Prostate gland (tissue), 2 donors: ENCODE data around the gene ING2. TPM values are rescaled to one million over a fixed set of nuclear protein-coding genes. Genes with fewer than 3 reads are reported as not detected.

Experiments used
- DNase-seq: peaks from one replicate; pipeline ENCODE4 v3.0.0-alpha.2; 2019; ENCODE audit warnings: low spot score
- H3K27ac ChIP-seq, 2 donors: fragments of 200-600 bp; sonication (generic); 2 replicates each; pipeline ENCODE4 v1.5.1; 2017 to 2019
- H3K27me3 ChIP-seq: fragments of 200-600 bp; sonication (generic); replicated peaks from 2 replicates; pipeline ENCODE4 v1.5.1; 2019; ENCODE audit not compliant: insufficient read depth
- H3K36me3 ChIP-seq, 2 donors: fragments of 200-600 bp; sonication (generic); 1 replicate in 1 of 2; 2 replicates in 1 of 2; pipeline versions ENCODE4 v1.5.1 to v1.8.1; 2017 to 2019
- H3K4me1 ChIP-seq: fragments of 200-600 bp; sonication (generic); replicated peaks from 2 replicates; pipeline ENCODE4 v1.5.1; 2019
- H3K4me3 ChIP-seq, 2 donors: fragments of 200-600 bp; sonication (generic); 2 replicates each; pipeline ENCODE4 v1.5.1; 2017 to 2019
- H3K9me3 ChIP-seq: fragments of 200-600 bp; sonication (generic); 2 replicates; pipeline ENCODE4 v1.5.1; 2017
- CTCF ChIP-seq, 4 experiments: fragments of 200-600 bp in 2 of 4; fragments of 450-650 bp in 2 of 4; sonication (generic) in 2 of 4; IDR thresholded peaks; 1 replicate in 3 of 4; 2 replicates in 1 of 4; pipeline ENCODE4 v1.5.1; 2016 to 2019; ENCODE audit warnings: antibody characterized with exemption in 4 of 4, mild to moderate bottlenecking in 2 of 4, moderate library complexity in 2 of 4
- POLR2A ChIP-seq: fragments of 450-650 bp; IDR thresholded peaks from one replicate; pipeline ENCODE4 v1.6.1; 2016; ENCODE audit warnings: antibody characterized with exemption, mild to moderate bottlenecking
- POLR2AphosphoS5 ChIP-seq: sonication (generic); formaldehyde crosslinking; IDR thresholded peaks from one replicate; pipeline ENCODE4 v1.6.1; 2017; ENCODE audit warnings: antibody characterized with exemption
- WGBS: methylation state at CpG from one replicate; pipeline ENCODE4 v1.1.5; 2018; 5-methylcytosine and 5-hydroxymethylcytosine counted together
- intact Hi-C: fragments of 100-400 bp; cut with DNase I; formaldehyde crosslinking; loops from one replicate; pipeline ENCODE4 v1.14.2; 2022
- total RNA-seq, 2 donors: library from RNA; depleted of rRNA; stranded (reverse); fragments of >200 nt; gene quantifications; one replicate each; pipeline ENCODE4 v1.1.0, GENCODE V29; 2016

ING2 gene
- total RNA-seq, 2 donors from 2014 or later, result 23.1 to 34.6 TPM

GRCh38 chr4:183558873-183559272 is 54.0 kb downstream of the ING2 start:
- no peak for DNase-seq
- TF ChIP-seq POLR2A (no peak), CTCF (IDR thresholded peaks at IDR 0.05) (no peak), POLR2AphosphoS5 (no peak)
- intact Hi-C loops, result no loop called here
- no peak overlapping the region for H3K27ac ChIP-seq
- H3K36me3 ChIP-seq, result no peaks in the 10 kb centered on the region
- peaks cover 6% of the 10 kb centered on the region for H3K27me3 ChIP-seq
- H3K4me1 ChIP-seq, result no peaks in the 10 kb centered on the region
- H3K4me3 ChIP-seq, result no peak overlapping the region
- H3K9me3 ChIP-seq, result no peaks in the 10 kb centered on the region
- WGBS, result 38% methylated on average over 12 of the region's 12 CpGs

GRCh38 chr4:183561905-183562304 is 57.0 kb downstream of the ING2 start:
- Histone ChIP-seq H3K27ac (no peak overlapping the region), H3K9me3 (no peaks in the 10 kb centered on the region), H3K4me3 (no peak overlapping the region), H3K36me3 (no peaks in the 10 kb centered on the region), H3K27me3 (no peaks in the 10 kb centered on the region), H3K4me1 (no peaks in the 10 kb centered on the region)
- no peak for TF ChIP-seq CTCF (IDR thresholded peaks at IDR 0.05)
- no peak for TF ChIP-seq POLR2AphosphoS5
- TF ChIP-seq POLR2A, result no peak
- WGBS, result 54% methylated on average over 4 of the region's 4 CpGs
- intact Hi-C loops, result no loop called here
- DNase-seq, result no peak

Other genes with a start within 250 kb of the ING2 start
- not detected for gene CLDN22, start 184.8 kb upstream of the ING2 start, total RNA-seq
- gene CLDN24, start 182.6 kb upstream of the ING2 start, total RNA-seq, result not detected
- 10 to 100 TPM; 22.5 to 27.5 TPM for gene CDKN2AIP, start 60.4 kb upstream of the ING2 start, total RNA-seq
- 10 to 100 TPM; 24.4 to 27.6 TPM for gene RWDD4, start 154.1 kb downstream of the ING2 start, total RNA-seq
- 10 to 100 TPM; 27.6 to 34.5 TPM for gene TRAPPC11, start 154.2 kb downstream of the ING2 start, total RNA-seq